ENCODE results near the gene MEIS2.
A peak's percentile ranks its signal among the peaks of the same experiment; 100 is the strongest.

The MEIS2 gene

DNA sequence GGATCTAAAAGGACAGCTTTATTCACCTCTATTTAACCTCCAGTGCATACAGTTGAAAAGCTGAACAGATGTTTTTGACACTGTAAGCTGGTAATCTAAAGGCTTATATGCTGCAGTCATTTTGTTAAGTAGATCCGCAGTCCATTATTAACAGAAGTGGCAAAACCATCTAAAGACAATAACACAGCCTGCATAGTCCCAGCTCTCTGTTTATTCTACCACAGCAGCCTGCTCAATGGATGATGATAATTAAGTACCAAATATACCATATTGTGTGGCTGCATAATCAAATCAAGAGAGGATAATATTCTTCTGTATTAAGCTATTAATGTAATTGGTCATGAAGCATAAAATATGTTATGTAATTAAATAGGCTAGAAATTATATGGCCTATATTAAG, 207.1 kb downstream of the MEIS2 start:
- DNase-seq: no peak

GRCh38 chr15:36888011-36888992, 212.0 kb downstream of the MEIS2 start:
- DNase-seq: peak; percentile 60

DNA sequence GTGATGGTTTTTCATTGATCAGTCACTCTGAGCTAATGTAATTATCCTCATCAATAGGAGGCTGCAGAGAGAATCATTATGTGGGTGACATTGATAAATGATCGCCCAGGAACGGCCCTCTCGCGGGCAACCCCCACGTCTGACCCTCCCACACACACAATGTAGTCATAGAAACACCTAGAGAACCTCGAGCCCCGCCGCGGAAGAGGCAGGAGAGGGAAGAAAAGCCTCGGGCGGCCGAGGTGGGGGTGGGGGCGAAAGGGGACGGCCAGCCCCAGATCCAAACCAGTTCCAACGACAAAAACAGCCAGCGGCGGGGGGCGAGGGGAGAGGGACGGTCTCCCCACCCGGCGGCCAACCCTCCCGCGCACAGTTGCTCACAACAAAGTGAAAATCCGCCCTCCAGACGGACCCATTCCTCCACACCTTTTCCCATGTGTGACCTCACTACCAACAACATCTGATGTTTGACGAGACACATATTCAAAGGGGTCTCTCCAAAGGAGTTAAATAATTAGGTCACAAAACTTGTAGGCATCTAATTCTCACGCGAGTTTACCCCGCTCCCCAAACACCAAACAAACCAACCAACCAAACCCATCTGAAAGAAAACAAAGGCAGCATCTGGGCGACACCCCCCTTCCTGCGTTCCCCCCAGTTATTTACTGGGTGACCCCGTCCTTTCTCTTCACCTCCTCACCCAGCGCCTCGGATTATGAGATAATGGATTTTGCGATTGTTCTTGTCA, 213.0 kb downstream of the MEIS2 start:
- DNase-seq: no peak

- DNase-seq: no peak
Observed at GRCh38 chr15:36886701-36887100, 213.6 kb downstream of the MEIS2 start.

GRCh38 chr15:36886191-36886590, 214.2 kb downstream of the MEIS2 start:
- DNase-seq: no peak

DNA sequence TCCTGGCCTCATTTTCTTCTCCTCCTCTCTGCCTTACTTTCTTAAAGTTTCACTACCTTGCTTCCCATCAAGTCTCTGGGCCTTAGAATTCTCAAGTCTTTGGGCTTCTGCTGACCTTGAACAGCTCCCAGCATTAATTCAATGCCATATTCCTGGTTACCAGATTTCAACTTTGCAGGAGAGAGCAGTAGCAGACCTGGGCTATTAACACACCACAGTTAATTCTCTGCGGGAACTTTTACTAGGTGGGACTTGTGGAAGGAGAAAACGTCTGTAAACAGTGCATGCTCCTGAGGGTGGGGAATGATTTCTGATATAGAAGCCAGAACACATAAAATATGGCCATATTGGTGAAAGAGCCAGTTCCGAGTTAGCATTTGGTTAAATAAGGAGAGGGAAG, 214.6 kb downstream of the MEIS2 start:
- no peak for DNase-seq

DNA sequence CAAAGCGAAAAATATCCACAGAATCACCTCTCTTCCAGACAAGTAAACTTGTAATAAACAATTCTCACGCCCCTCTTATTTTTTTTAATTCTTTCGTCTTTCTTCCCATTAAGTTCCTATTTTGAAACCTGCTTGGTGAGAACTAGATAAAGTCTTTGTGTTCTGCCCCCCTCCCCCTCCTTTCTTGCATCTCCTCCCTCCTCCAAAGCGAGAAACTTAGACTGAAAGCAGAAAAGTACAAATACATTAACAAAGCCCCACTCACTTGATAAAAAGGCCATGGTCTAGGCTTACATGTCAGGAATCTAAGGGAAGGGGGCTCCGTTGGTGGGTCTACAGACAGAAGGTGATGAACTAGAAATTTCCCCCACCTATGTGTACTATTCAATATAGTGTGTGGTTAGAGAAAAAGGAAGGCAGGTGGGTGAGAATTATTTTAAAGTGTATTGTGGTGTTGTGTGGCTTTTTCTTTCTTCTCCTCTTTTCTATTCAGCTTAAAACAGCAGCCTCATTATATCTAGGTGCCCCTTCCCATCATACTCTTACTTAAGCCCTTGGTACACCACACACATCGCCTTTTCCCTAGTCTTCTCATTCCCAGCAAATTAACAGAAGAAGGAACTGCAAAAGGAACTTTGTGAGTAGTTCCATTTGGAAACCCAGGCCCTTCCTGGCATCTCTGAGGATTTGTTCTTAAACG, 215.3 kb downstream of the MEIS2 start:
- DNase-seq: no peak

DNA sequence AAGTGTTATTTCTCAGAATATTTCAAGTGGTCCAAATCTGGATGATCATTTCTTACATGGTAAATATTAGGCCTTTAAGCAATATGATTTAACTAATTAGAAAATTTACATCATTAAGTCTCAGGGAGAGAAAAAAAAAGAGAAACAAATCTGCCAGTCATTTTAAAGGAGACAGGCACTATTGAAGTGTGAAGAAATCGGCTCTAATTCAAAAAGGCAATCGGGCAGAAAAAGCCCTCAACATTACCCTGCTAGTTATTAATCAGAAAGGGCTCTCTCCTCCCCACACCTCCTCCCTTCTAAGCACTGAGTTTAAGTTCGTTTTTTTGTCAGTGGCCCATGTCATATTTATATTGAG, 215.9 kb downstream of the MEIS2 start:
- DNase-seq: no peak

- peak; percentile 88 for DNase-seq
Observed at GRCh38 chr15:36883713-36884517, 216.4 kb downstream of the MEIS2 start.

- no peak for DNase-seq
Observed at GRCh38 chr15:36882487-36883131, 217.7 kb downstream of the MEIS2 start.

DNA sequence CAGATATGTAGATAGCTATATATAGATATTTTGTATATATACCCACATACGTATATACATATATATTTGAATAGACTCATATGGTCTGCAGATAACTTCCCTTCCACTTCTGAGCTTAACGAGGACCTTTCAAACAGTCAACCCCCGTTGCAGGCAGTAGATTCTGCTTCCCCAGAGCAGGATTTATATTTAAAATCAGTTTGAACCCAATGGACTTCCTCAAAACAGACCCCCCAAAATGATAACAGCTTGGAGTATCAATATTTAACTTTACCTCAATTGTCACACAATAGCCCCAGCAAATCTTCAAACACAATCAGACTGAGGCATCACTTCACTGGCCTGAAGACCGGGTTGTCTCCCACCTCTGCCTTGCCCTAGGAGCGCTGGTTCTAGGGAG, 218.3 kb downstream of the MEIS2 start:
- DNase-seq: no peak

- no peak for DNase-seq
Observed at GRCh38 chr15:36881516-36881915, 218.8 kb downstream of the MEIS2 start.

DNA sequence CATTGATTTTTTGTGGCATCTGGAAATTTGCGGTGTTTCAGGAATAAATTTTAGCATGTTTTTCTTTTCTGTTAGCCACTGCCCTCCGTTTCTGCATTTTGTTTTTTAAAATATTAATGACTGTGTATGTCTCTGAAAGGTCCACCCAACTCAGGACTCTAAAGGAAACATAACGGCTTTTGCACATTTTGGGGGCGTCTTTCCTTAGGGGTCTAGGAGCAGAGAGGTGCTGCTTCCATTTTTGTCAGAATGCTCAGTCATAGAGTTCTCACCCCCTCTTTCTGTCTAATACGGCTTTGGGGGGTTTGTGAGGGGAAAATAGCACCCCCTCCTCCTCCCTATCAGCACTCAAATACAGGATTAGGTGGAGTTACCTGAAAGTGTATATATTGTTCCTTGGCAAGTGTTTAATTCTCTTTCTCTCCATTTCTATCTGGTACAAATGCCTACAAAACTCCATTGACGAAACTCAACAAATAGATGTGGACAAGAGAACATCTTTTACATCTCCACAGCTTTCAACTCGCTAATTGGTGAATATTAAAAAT, 219.4 kb downstream of the MEIS2 start:
- no peak for DNase-seq

DNA sequence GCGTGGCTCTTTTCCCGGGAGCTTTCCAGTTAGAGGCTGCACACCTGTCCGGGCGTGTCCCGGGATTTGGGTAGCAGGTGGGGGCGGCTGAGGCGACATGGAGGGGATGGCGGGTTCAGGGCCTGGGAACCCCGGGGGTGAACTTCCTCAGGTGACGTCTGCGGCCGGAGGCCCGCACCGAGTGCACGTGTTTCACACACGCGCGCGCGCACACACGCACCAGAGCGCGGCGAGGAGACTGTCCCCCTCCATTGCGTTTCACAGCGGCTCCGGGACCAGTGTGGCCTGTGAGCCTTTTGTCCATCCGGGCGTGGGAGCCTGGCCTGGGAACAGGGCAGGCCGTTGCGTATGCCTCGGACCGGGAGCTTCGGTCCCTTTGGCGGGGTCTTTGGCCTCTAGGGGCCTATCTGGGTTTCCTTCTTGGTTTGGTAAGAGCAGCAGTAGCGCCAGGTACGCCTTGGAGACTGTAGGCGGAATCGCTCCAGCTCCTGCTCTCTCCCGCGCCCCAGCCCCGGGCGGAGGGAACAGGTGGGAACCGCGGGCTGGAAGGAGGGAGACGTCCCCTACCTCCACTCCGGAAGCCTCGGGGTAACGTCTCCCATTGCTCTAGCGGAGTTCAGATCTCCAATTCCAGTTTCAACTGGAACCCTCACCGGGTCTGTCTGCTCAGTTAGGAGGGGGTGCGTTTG, 220.0 kb downstream of the MEIS2 start:
- DNase-seq: no peak

GRCh38 chr15:36879568-36880222, 220.7 kb downstream of the MEIS2 start:
- DNase-seq: no peak

GRCh38 chr15:36878684-36879262, 221.6 kb downstream of the MEIS2 start:
- DNase-seq: no peak

GRCh38 chr15:36877796-36878683, 222.3 kb downstream of the MEIS2 start:
- no peak for DNase-seq

DNA sequence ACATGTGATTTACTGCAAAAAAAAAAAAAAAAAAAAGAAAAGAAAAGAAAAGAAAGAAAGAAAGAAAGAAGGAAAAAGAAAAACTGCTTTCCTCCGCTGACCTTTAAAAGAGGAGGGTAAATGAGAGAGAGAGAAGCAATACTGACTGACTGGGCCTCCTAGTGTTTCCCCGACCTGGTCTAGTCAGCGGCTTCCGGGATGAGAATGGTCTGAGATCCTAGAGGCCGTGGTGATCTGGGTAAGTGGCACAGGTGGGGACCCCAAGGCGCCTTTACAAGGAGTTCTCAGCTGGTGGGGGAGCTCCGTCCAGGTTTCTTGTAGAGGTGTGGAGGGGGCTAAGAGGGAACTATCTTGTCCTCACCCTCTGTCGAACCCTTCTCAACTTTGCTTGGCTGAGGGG, 223.1 kb downstream of the MEIS2 start:
- DNase-seq: no peak
